Osteocyte (in vitro differentiated cells): ENCODE results near the gene STARD5. TPM values are rescaled to one million over a fixed set of nuclear protein-coding genes. Genes with fewer than 3 reads are reported as not detected.

Experiments
- DNase-seq: peaks from one replicate; pipeline ENCODE4 v3.0.0; 2021; ENCODE audit warnings: mixed read lengths; ENCODE audit not compliant: unreplicated experiment; ENCODE audit errors: extremely low spot score
- H3K27ac Mint-ChIP-seq: one replicate; pipeline ENCODE4 v1.8.0; 2021; ENCODE audit warnings: mild to moderate bottlenecking, mixed read lengths; ENCODE audit not compliant: unreplicated experiment
- H3K27me3 Mint-ChIP-seq: one replicate; pipeline ENCODE4 v1.8.0; 2021; ENCODE audit warnings: mixed read lengths; ENCODE audit not compliant: unreplicated experiment
- H3K36me3 Mint-ChIP-seq: one replicate; pipeline ENCODE4 v1.8.0; 2021; ENCODE audit warnings: mixed read lengths; ENCODE audit not compliant: unreplicated experiment
- H3K4me1 Mint-ChIP-seq: one replicate; pipeline ENCODE4 v1.8.0; 2021; ENCODE audit warnings: mixed read lengths; ENCODE audit not compliant: unreplicated experiment
- H3K4me3 Mint-ChIP-seq: one replicate; pipeline ENCODE4 v1.8.0; 2021; ENCODE audit warnings: mild to moderate bottlenecking, moderate library complexity, mixed read lengths; ENCODE audit not compliant: unreplicated experiment
- H3K9me3 Mint-ChIP-seq: one replicate; pipeline ENCODE4 v1.8.0; 2021; ENCODE audit warnings: mixed read lengths; ENCODE audit not compliant: unreplicated experiment
- CTCF ChIP-seq: fragments of 200-600 bp; sonication (generic); IDR thresholded peaks from 2 replicates; pipeline ENCODE4 v1.5.0; 2021; ENCODE audit warnings: antibody characterized with exemption, mild to moderate bottlenecking, moderate library complexity
- total RNA-seq: library from RNA; stranded (reverse); gene quantifications from 2 replicates; pipeline ENCODE4 v1.2.1, GENCODE V29; 2021

Gene STARD5
- total RNA-seq, 1 donor from 2014 or later, result 1.3 TPM

GRCh38 chr15:81301815-81302399, 22.0 kb downstream of the STARD5 start:
- Mint-ChIP-seq H3K27me3 (peaks cover 15% of the 10 kb centered on the region), H3K27ac (no peak overlapping the region), H3K4me3 (no peak overlapping the region), H3K9me3 (no peaks in the 10 kb centered on the region), H3K36me3 (no peaks in the 10 kb centered on the region), H3K4me1 (peaks cover 3% of the 10 kb centered on the region)
- DNase-seq, result no peak
- no peak for TF ChIP-seq CTCF

- Mint-ChIP-seq H3K9me3 (no peaks in the 10 kb centered on the region), H3K4me1 (peaks cover 6% of the 10 kb centered on the region), H3K27me3 (peaks cover 19% of the 10 kb centered on the region), H3K27ac (no peak overlapping the region), H3K36me3 (no peaks in the 10 kb centered on the region), H3K4me3 (no peak overlapping the region)
- DNase-seq, result no peak
- no peak for TF ChIP-seq CTCF
Observed at GRCh38 chr15:81301385-81301784, 22.6 kb downstream of the STARD5 start.

- H3K4me1 Mint-ChIP-seq, result peaks cover 6% of the 10 kb centered on the region
Observed at GRCh38 chr15:81299630-81300273, 24.2 kb downstream of the STARD5 start.

GRCh38 chr15:81299156-81299555, 24.8 kb downstream of the STARD5 start:
- TF ChIP-seq CTCF, result no peak
- H3K27ac Mint-ChIP-seq, result no peak overlapping the region
- H3K4me1 Mint-ChIP-seq, result peaks cover 5% of the 10 kb centered on the region
- no peak overlapping the region for H3K4me3 Mint-ChIP-seq
- DNase-seq, result no peak
- H3K36me3 Mint-ChIP-seq, result no peaks in the 10 kb centered on the region
- H3K27me3 Mint-ChIP-seq, result peaks cover 27% of the 10 kb centered on the region
- H3K9me3 Mint-ChIP-seq, result no peaks in the 10 kb centered on the region

More at GRCh38 chr15:81299630-81300273, 24.2 kb downstream of the STARD5 start:
- no peaks in the 10 kb centered on the region for H3K9me3 Mint-ChIP-seq
- TF ChIP-seq CTCF, result no peak
- H3K4me3 Mint-ChIP-seq, result no peak overlapping the region
- H3K36me3 Mint-ChIP-seq, result no peaks in the 10 kb centered on the region
- no peak overlapping the region for H3K27ac Mint-ChIP-seq
- DNase-seq, result no peak
- peaks cover 26% of the 10 kb centered on the region for H3K27me3 Mint-ChIP-seq

GRCh38 chr15:81298611-81299010, 25.3 kb downstream of the STARD5 start:
- Mint-ChIP-seq H3K36me3 (no peaks in the 10 kb centered on the region), H3K9me3 (no peaks in the 10 kb centered on the region), H3K27me3 (peaks cover 27% of the 10 kb centered on the region), H3K27ac (no peak overlapping the region), H3K4me1 (peaks cover 3% of the 10 kb centered on the region), H3K4me3 (no peak overlapping the region)
- no peak for TF ChIP-seq CTCF
- no peak for DNase-seq
